ENCODE data around the gene ZBP1.

DNA sequence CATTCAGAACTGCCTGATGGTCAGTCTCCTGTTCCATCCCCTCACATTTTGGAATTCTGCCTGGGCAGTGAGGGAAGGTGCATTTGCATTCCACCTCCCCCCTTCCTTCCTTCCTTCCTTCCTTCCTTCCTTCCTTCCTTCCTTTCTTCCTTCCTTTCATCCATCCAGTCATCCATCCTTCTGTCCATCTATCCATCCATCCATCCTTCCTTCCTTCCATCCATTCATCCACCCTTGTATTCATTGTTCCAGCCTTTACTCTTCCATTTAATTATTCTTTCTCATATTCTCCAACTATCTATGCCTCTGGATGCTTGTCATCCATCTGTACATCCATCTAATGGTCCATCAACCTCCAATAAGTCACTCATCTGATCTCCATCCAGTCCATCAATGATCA lies 45.3 kb downstream of the ZBP1 start:
- TF ChIP-seq, protein P1, sequence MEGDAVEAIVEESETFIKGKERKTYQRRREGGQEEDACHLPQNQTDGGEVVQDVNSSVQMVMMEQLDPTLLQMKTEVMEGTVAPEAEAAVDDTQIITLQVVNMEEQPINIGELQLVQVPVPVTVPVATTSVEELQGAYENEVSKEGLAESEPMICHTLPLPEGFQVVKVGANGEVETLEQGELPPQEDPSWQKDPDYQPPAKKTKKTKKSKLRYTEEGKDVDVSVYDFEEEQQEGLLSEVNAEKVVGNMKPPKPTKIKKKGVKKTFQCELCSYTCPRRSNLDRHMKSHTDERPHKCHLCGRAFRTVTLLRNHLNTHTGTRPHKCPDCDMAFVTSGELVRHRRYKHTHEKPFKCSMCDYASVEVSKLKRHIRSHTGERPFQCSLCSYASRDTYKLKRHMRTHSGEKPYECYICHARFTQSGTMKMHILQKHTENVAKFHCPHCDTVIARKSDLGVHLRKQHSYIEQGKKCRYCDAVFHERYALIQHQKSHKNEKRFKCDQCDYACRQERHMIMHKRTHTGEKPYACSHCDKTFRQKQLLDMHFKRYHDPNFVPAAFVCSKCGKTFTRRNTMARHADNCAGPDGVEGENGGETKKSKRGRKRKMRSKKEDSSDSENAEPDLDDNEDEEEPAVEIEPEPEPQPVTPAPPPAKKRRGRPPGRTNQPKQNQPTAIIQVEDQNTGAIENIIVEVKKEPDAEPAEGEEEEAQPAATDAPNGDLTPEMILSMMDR (IDR thresholded peaks at IDR 0.05; ENCODE audit: low read depth, low read length) = no peak
- TF ChIP-seq EZH2phosphoT487 (IDR thresholded peaks at IDR 0.05; ENCODE audit: low read depth) = no peak
